ENCODE measurements around the gene GYPC. TPM values are rescaled to one million over a fixed set of nuclear protein-coding genes. Genes with fewer than 3 reads are reported as not detected.
"Not testable (repeated sequence)": the region's sequence is repeated elsewhere in the genome, so short reads cannot be mapped to it uniquely, and the experiment has no call there.

GYPC gene
- total RNA-seq, 1 donor from 2014 or later: 125 TPM

- H3K4me1 Mint-ChIP-seq (ENCODE audit: low read depth); H3K36me3 Mint-ChIP-seq (ENCODE audit: low read depth); H3K27ac Mint-ChIP-seq; H3K4me3 Mint-ChIP-seq; intact Hi-C loops (cut with micrococcal nuclease); DNase-seq (ENCODE audit: low spot score); H3K9me3 Mint-ChIP-seq: not testable (repeated sequence)
- peaks cover 17% of the 10 kb centered on the region for H3K27me3 Mint-ChIP-seq (ENCODE audit: insufficient read depth)
Measured at GRCh38 chr2:126641294-126641693, 14.7 kb upstream of the GYPC start.

- Mint-ChIP-seq H3K27ac (no peak overlapping the region), H3K9me3 (no peaks in the 10 kb centered on the region), H3K4me1 (ENCODE audit: low read depth) (no peaks in the 10 kb centered on the region), H3K4me3 (no peak overlapping the region), H3K36me3 (ENCODE audit: low read depth) (no peaks in the 10 kb centered on the region), H3K27me3 (ENCODE audit: insufficient read depth) (peaks cover 15% of the 10 kb centered on the region)
- intact Hi-C loops (cut with micrococcal nuclease): no loop called here
- no peak for DNase-seq (ENCODE audit: low spot score)
Measured at GRCh38 chr2:126642031-126642430, 13.9 kb upstream of the GYPC start.

- Mint-ChIP-seq H3K4me1 (ENCODE audit: low read depth) (no peaks in the 10 kb centered on the region), H3K27me3 (ENCODE audit: insufficient read depth) (peaks cover 8% of the 10 kb centered on the region), H3K27ac (no peak overlapping the region), H3K4me3 (no peak overlapping the region), H3K9me3 (peaks cover 5% of the 10 kb centered on the region), H3K36me3 (ENCODE audit: low read depth) (peaks cover 5% of the 10 kb centered on the region)
- intact Hi-C loops (cut with micrococcal nuclease): no loop called here
- no peak for DNase-seq (ENCODE audit: low spot score)
Measured at GRCh38 chr2:126643431-126643830, 12.5 kb upstream of the GYPC start.

- intact Hi-C loops (cut with micrococcal nuclease): no loop called here
- peaks cover 7% of the 10 kb centered on the region for H3K27me3 Mint-ChIP-seq (ENCODE audit: insufficient read depth)
- H3K4me3 Mint-ChIP-seq: no peak overlapping the region
- no peak overlapping the region for H3K27ac Mint-ChIP-seq
- DNase-seq (ENCODE audit: low spot score): no peak
- peaks cover 5% of the 10 kb centered on the region for H3K36me3 Mint-ChIP-seq (ENCODE audit: low read depth)
- peaks cover 6% of the 10 kb centered on the region for H3K9me3 Mint-ChIP-seq
- no peaks in the 10 kb centered on the region for H3K4me1 Mint-ChIP-seq (ENCODE audit: low read depth)
Measured at GRCh38 chr2:126643972-126644371, 12.0 kb upstream of the GYPC start.

- Mint-ChIP-seq H3K4me3 (no peak overlapping the region), H3K36me3 (ENCODE audit: low read depth) (peaks cover 5% of the 10 kb centered on the region), H3K4me1 (ENCODE audit: low read depth) (no peaks in the 10 kb centered on the region), H3K9me3 (peaks cover 6% of the 10 kb centered on the region), H3K27ac (no peak overlapping the region), H3K27me3 (ENCODE audit: insufficient read depth) (peaks cover 7% of the 10 kb centered on the region)
- no peak for DNase-seq (ENCODE audit: low spot score)
- intact Hi-C loops (cut with micrococcal nuclease): no loop called here
Measured at GRCh38 chr2:126644630-126645191, 11.2 kb upstream of the GYPC start.

GRCh38 chr2:126645211-126645618, 10.7 kb upstream of the GYPC start:
- Mint-ChIP-seq H3K9me3 (peaks cover 6% of the 10 kb centered on the region), H3K27me3 (ENCODE audit: insufficient read depth) (peaks cover 7% of the 10 kb centered on the region), H3K4me3 (no peak overlapping the region), H3K27ac (no peak overlapping the region), H3K4me1 (ENCODE audit: low read depth) (no peaks in the 10 kb centered on the region), H3K36me3 (ENCODE audit: low read depth) (peaks cover 5% of the 10 kb centered on the region)
- no peak for DNase-seq (ENCODE audit: low spot score)
- intact Hi-C loops (cut with micrococcal nuclease): no loop called here

- Mint-ChIP-seq H3K4me1 (ENCODE audit: low read depth) (no peaks in the 10 kb centered on the region), H3K9me3 (peaks cover 14% of the 10 kb centered on the region), H3K27me3 (ENCODE audit: insufficient read depth) (peaks cover 7% of the 10 kb centered on the region), H3K36me3 (ENCODE audit: low read depth) (peaks cover 5% of the 10 kb centered on the region), H3K4me3 (no peak overlapping the region), H3K27ac (no peak overlapping the region)
- intact Hi-C loops (cut with micrococcal nuclease): no loop called here
- no peak for DNase-seq (ENCODE audit: low spot score)
Measured at GRCh38 chr2:126646026-126646425, 9.9 kb upstream of the GYPC start.

GRCh38 chr2:126647714-126648344, 8.1 kb upstream of the GYPC start:
- intact Hi-C loops (cut with micrococcal nuclease); H3K4me1 Mint-ChIP-seq (ENCODE audit: low read depth); H3K4me3 Mint-ChIP-seq; DNase-seq (ENCODE audit: low spot score); H3K27me3 Mint-ChIP-seq (ENCODE audit: insufficient read depth); H3K36me3 Mint-ChIP-seq (ENCODE audit: low read depth); H3K27ac Mint-ChIP-seq: not testable (repeated sequence)
- H3K9me3 Mint-ChIP-seq: peaks cover 14% of the 10 kb centered on the region

GRCh38 chr2:126648345-126648786, 7.6 kb upstream of the GYPC start:
- H3K4me3 Mint-ChIP-seq; H3K27me3 Mint-ChIP-seq (ENCODE audit: insufficient read depth); intact Hi-C loops (cut with micrococcal nuclease); H3K36me3 Mint-ChIP-seq (ENCODE audit: low read depth); H3K27ac Mint-ChIP-seq; H3K4me1 Mint-ChIP-seq (ENCODE audit: low read depth); DNase-seq (ENCODE audit: low spot score): not testable (repeated sequence)
- peaks cover 14% of the 10 kb centered on the region for H3K9me3 Mint-ChIP-seq

GRCh38 chr2:126649101-126649500, 6.9 kb upstream of the GYPC start:
- no peak for DNase-seq (ENCODE audit: low spot score)
- H3K27me3 Mint-ChIP-seq (ENCODE audit: insufficient read depth): peaks cover 3% of the 10 kb centered on the region
- intact Hi-C loops (cut with micrococcal nuclease): no loop called here
- no peak overlapping the region for H3K4me3 Mint-ChIP-seq
- peaks cover 5% of the 10 kb centered on the region for H3K36me3 Mint-ChIP-seq (ENCODE audit: low read depth)
- no peaks in the 10 kb centered on the region for H3K4me1 Mint-ChIP-seq (ENCODE audit: low read depth)
- no peak overlapping the region for H3K27ac Mint-ChIP-seq
- H3K9me3 Mint-ChIP-seq: peaks cover 14% of the 10 kb centered on the region

- peaks cover 12% of the 10 kb centered on the region for H3K4me1 Mint-ChIP-seq (ENCODE audit: low read depth)
- H3K27me3 Mint-ChIP-seq (ENCODE audit: insufficient read depth): peaks cover 3% of the 10 kb centered on the region
- peaks cover 5% of the 10 kb centered on the region for H3K36me3 Mint-ChIP-seq (ENCODE audit: low read depth)
- no peak for DNase-seq (ENCODE audit: low spot score)
- peaks cover 14% of the 10 kb centered on the region for H3K9me3 Mint-ChIP-seq
- no peak overlapping the region for H3K4me3 Mint-ChIP-seq
- H3K27ac Mint-ChIP-seq: no peak overlapping the region
- intact Hi-C loops (cut with micrococcal nuclease): loop anchor here (10.0 kb wide), 3 partner anchors 126 to 1164 kb away; partner anchors contain the start of gene WDR33
Measured at GRCh38 chr2:126650994-126651393, 5.0 kb upstream of the GYPC start.

- H3K4me3 Mint-ChIP-seq: no peak overlapping the region
Measured at GRCh38 chr2:126652323-126652891, 3.6 kb upstream of the GYPC start.

GRCh38 chr2:126653109-126653508, 2.8 kb upstream of the GYPC start:
- no peak for DNase-seq (ENCODE audit: low spot score)
- Mint-ChIP-seq H3K27ac (no peak overlapping the region), H3K4me3 (no peak overlapping the region), H3K27me3 (ENCODE audit: insufficient read depth) (peaks cover under 1% of the 10 kb centered on the region), H3K36me3 (ENCODE audit: low read depth) (peaks cover 11% of the 10 kb centered on the region), H3K9me3 (peaks cover 12% of the 10 kb centered on the region), H3K4me1 (ENCODE audit: low read depth) (peaks cover 26% of the 10 kb centered on the region)
- intact Hi-C loops (cut with micrococcal nuclease): loop anchor here (10.0 kb wide), 3 partner anchors 128 to 1162 kb away; partner anchors contain the start of gene WDR33

More at GRCh38 chr2:126652323-126652891, 3.6 kb upstream of the GYPC start:
- intact Hi-C loops (cut with micrococcal nuclease): loop anchor here (10.0 kb wide), 3 partner anchors 128 to 1162 kb away; partner anchors contain the start of gene WDR33
- H3K27ac Mint-ChIP-seq: no peak overlapping the region
- H3K36me3 Mint-ChIP-seq (ENCODE audit: low read depth): peaks cover 9% of the 10 kb centered on the region
- peaks cover 19% of the 10 kb centered on the region for H3K4me1 Mint-ChIP-seq (ENCODE audit: low read depth)
- DNase-seq (ENCODE audit: low spot score): no peak
- H3K9me3 Mint-ChIP-seq: peaks cover 14% of the 10 kb centered on the region
- peaks cover 3% of the 10 kb centered on the region for H3K27me3 Mint-ChIP-seq (ENCODE audit: insufficient read depth)

Measured in activated T-helper 1 cell treated with anti-CD3 and anti-CD28 coated beads, Interleukin-12 subunit alpha, Interleukin-12 subunit beta, Interleukin-2, Interleukin-4 antibody, amounts not matched to agents 30 ng/mL and 10 ng/mL and 1 ng/mL, durations not matched to agents 14 hours and 24 hours and 36 hours (primary cell).